ENCODE measurements around the gene CCDC92. TPM values are rescaled to one million over a fixed set of nuclear protein-coding genes. Genes with fewer than 3 reads are reported as not detected.

The CCDC92 gene
- total RNA-seq, 8 experiments from 2014 or later = 11.7 to 42.2 (median 25.7) TPM

DNA sequence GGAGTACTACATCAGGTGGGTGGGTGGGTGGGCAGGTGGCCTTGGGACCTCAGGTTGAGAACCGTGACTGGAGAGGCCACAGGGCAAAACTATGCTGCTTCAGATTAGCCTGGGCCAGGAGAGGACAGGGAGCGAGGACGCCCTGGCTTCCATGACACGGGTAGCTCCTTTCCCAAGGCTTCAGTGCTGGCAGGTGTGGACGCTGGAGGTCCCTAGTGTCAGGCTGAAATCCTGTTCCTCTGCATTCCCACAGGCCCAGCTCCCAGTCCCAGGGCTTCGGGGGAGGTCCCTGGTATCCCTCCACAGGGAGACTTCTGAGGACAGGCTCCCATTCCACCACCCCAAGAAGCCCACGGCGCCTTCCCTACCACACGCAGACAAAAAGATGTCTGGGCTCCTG, 31.6 kb downstream of the CCDC92 start:
- ATAC-seq (replicated peaks in 6 of 8) = no peak
- 67 to 97% (median 90%) methylated on average over 3 to 6 of the region's 9 CpGs; no CpG with 5 or more reads in 7 of the 10 experiments for WGBS, 10 experiments
- in situ Hi-C loops (cut with MboI; ENCODE audit: low pct_unique_long_range_greater_than_20kb in 2 of 9, low sequenced_read_pairs in 9 of 9, unreplicated experiment in 9 of 9) = no loop called here
- Histone ChIP-seq H3K27ac (no peak overlapping the region), H3K4me3 (no peak overlapping the region), H3K4me1 (replicated peaks in 1 of 2) (no peaks in the 10 kb centered on the region)

GRCh38 chr12:123940627-123940966, 32.0 kb downstream of the CCDC92 start:
- Histone ChIP-seq H3K27ac (no peak overlapping the region), H3K4me3 (no peak overlapping the region), H3K4me1 (replicated peaks in 1 of 2) (no peaks in the 10 kb centered on the region)
- WGBS, 10 experiments = 70 to 100% (median 85%) methylated on average over 1 to 5 of the region's 9 CpGs; no CpG with 5 or more reads in 4 of the 10 experiments
- no peak for ATAC-seq (replicated peaks in 6 of 8)
- in situ Hi-C loops (cut with MboI; ENCODE audit: low pct_unique_long_range_greater_than_20kb in 2 of 9, low sequenced_read_pairs in 9 of 9, unreplicated experiment in 9 of 9) = no loop called here

- Histone ChIP-seq H3K27ac (no peak overlapping the region), H3K4me1 (replicated peaks in 1 of 2) (no peaks in the 10 kb centered on the region), H3K4me3 (no peak overlapping the region)
- in situ Hi-C loops (cut with MboI; ENCODE audit: low pct_unique_long_range_greater_than_20kb in 2 of 9, low sequenced_read_pairs in 9 of 9, unreplicated experiment in 9 of 9) = no loop called here
- WGBS, 10 experiments = 57 to 100% (median 78%) methylated on average over 2 to 12 of the region's 16 CpGs; no CpG with 5 or more reads in 3 of the 10 experiments
- no peak for ATAC-seq (replicated peaks in 6 of 8)
These were observed 32.7 kb downstream of the CCDC92 start for GRCh38 chr12:123939716-123940626.

- in situ Hi-C loops (cut with MboI; ENCODE audit: low pct_unique_long_range_greater_than_20kb in 2 of 9, low sequenced_read_pairs in 9 of 9, unreplicated experiment in 9 of 9) = no loop called here
These were observed 33.8 kb downstream of the CCDC92 start for GRCh38 chr12:123938679-123939480.

DNA sequence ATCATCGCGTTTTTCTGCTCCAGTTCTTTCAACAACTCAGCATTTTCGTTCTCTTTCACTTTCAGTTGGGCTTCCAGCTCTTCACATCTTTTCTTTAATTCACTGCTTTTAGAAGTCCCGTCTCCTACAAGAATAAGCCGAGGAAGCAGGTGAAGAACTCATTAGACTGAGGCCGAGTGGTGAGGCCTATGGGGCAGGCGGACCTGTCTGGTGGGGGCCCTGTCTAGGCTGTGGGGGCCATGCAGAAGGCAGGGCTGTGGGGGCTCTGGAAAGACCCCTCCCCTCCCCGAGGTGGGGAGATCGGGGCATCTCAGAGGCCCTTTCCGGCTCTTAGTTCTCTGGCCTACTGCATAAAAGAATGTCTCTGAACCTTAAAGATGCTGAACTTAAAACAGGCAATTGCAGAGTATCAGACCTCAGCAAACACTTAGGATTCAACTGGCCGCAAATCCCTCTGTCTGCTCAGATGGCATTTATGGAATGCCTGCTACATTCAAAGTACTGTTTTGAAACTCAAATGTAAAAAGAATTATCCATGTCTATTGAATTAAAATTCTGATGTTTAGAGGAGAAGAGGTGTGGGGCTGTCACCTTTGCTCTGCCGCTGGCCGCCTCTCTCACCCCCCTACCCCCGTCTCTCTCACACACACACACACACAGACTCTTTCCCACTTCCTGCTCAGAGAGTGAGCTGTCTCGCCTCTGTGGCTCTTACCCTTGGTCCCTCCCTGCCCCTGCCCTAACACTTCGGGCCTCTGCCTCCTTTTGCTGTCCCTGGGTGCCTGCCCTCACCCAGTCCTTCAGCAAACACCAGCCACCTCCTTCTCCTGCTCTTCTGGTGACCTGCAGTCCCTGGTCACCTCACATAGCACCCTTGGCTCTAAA, 34.7 kb downstream of the CCDC92 start:
- H3K4me1 ChIP-seq (replicated peaks in 1 of 2) = no peaks in the 10 kb centered on the region
- 67 to 100% (median 96%) methylated on average over 1 to 8 of the region's 16 CpGs; no CpG with 5 or more reads in 2 of the 10 experiments for WGBS, 10 experiments
- H3K27ac ChIP-seq = no peak overlapping the region
- ATAC-seq (replicated peaks in 6 of 8) = peak in 1 of 8 experiments; percentile 19
- in situ Hi-C loops (cut with MboI; ENCODE audit: low pct_unique_long_range_greater_than_20kb in 2 of 9, low sequenced_read_pairs in 9 of 9, unreplicated experiment in 9 of 9) = no loop called here
- H3K4me3 ChIP-seq = no peak overlapping the region

More at GRCh38 chr12:123938679-123939480, 33.8 kb downstream of the CCDC92 start:
- no peaks in the 10 kb centered on the region for H3K4me1 ChIP-seq (replicated peaks in 1 of 2)
- no peak overlapping the region for H3K4me3 ChIP-seq
- no peak overlapping the region for H3K27ac ChIP-seq
- peak in 4 of 8 experiments; percentile 39 to 54 (median 41) for ATAC-seq (replicated peaks in 6 of 8)
- WGBS, 10 experiments = 19 to 95% (median 80%) methylated on average over 1 to 14 of the region's 16 CpGs; no CpG with 5 or more reads in 1 of the 10 experiments

GRCh38 chr12:123936956-123937706, 35.5 kb downstream of the CCDC92 start:
- H3K4me1 ChIP-seq (replicated peaks in 1 of 2) = no peaks in the 10 kb centered on the region
- H3K27ac ChIP-seq = no peak overlapping the region
- in situ Hi-C loops (cut with MboI; ENCODE audit: low pct_unique_long_range_greater_than_20kb in 2 of 9, low sequenced_read_pairs in 9 of 9, unreplicated experiment in 9 of 9) = no loop called here

GRCh38 chr12:123936471-123936870, 36.2 kb downstream of the CCDC92 start:
- no peak for ATAC-seq (replicated peaks in 6 of 8)
- no peak overlapping the region for H3K27ac ChIP-seq
- H3K4me3 ChIP-seq = no peak overlapping the region
- H3K4me1 ChIP-seq (replicated peaks in 1 of 2) = no peaks in the 10 kb centered on the region
- in situ Hi-C loops (cut with MboI; ENCODE audit: low pct_unique_long_range_greater_than_20kb in 2 of 9, low sequenced_read_pairs in 9 of 9, unreplicated experiment in 9 of 9) = no loop called here
- WGBS, 10 experiments = 85 to 100% (median 96%) methylated on average over 3 to 9 of the region's 18 CpGs; no CpG with 5 or more reads in 4 of the 10 experiments

More at GRCh38 chr12:123936956-123937706, 35.5 kb downstream of the CCDC92 start:
- no peak for ATAC-seq (replicated peaks in 6 of 8)
- WGBS, 10 experiments = 80 to 100% (median 92%) methylated on average over 1 to 16 of the region's 46 CpGs; no CpG with 5 or more reads in 2 of the 10 experiments
- H3K4me3 ChIP-seq = no peak overlapping the region

- H3K4me1 ChIP-seq (replicated peaks in 1 of 2) = no peaks in the 10 kb centered on the region
- H3K27ac ChIP-seq = no peak overlapping the region
- no peak overlapping the region for H3K4me3 ChIP-seq
- in situ Hi-C loops (cut with MboI; ENCODE audit: low pct_unique_long_range_greater_than_20kb in 2 of 9, low sequenced_read_pairs in 9 of 9, unreplicated experiment in 9 of 9) = no loop called here
- ATAC-seq (replicated peaks in 6 of 8) = no peak
- 70 to 100% (median 78%) methylated on average over 1 to 7 of the region's 7 CpGs; no CpG with 5 or more reads in 5 of the 10 experiments for WGBS, 10 experiments
These were observed 36.7 kb downstream of the CCDC92 start for GRCh38 chr12:123935956-123936355.

GRCh38 chr12:123934829-123935228, 37.8 kb downstream of the CCDC92 start:
- WGBS, 10 experiments = 20 to 95% (median 81%) methylated on average over 1 to 4 of the region's 9 CpGs; no CpG with 5 or more reads in 4 of the 10 experiments
- Histone ChIP-seq H3K27ac (no peak overlapping the region), H3K4me3 (no peak overlapping the region), H3K4me1 (replicated peaks in 1 of 2) (no peaks in the 10 kb centered on the region)
- in situ Hi-C loops (cut with MboI; ENCODE audit: low pct_unique_long_range_greater_than_20kb in 2 of 9, low sequenced_read_pairs in 9 of 9, unreplicated experiment in 9 of 9) = no loop called here
- ATAC-seq (replicated peaks in 6 of 8) = peak in 3 of 8 experiments; percentile 16 to 99 (median 95)

GRCh38 chr12:123934016-123934620, 38.5 kb downstream of the CCDC92 start:
- Histone ChIP-seq H3K4me3 (no peak overlapping the region), H3K27ac (no peak overlapping the region), H3K4me1 (replicated peaks in 1 of 2) (no peaks in the 10 kb centered on the region)
- in situ Hi-C loops (cut with MboI; ENCODE audit: low pct_unique_long_range_greater_than_20kb in 2 of 9, low sequenced_read_pairs in 9 of 9, unreplicated experiment in 9 of 9) = no loop called here
- peak in 1 of 8 experiments; percentile 23 for ATAC-seq (replicated peaks in 6 of 8)
- WGBS, 10 experiments = 83 to 100% (median 93%) methylated on average over 1 to 4 of the region's 11 CpGs; no CpG with 5 or more reads in 6 of the 10 experiments

GRCh38 chr12:123933214-123933613, 39.4 kb downstream of the CCDC92 start:
- in situ Hi-C loops (cut with MboI; ENCODE audit: low pct_unique_long_range_greater_than_20kb in 2 of 9, low sequenced_read_pairs in 9 of 9, unreplicated experiment in 9 of 9) = no loop called here
- Histone ChIP-seq H3K27ac (no peak overlapping the region), H3K4me1 (replicated peaks in 1 of 2) (no peaks in the 10 kb centered on the region), H3K4me3 (no peak overlapping the region)
- WGBS, 10 experiments = 69 to 100% (median 92%) methylated on average over 1 to 9 of the region's 14 CpGs; no CpG with 5 or more reads in 5 of the 10 experiments
- ATAC-seq (replicated peaks in 6 of 8) = no peak

All from motor neuron (in vitro differentiated cells).